Activated naive CD4-positive, alpha-beta T cell treated with anti-CD3 and anti-CD28 coated beads, Interleukin-2, amount 50 U/mL, for 24 hours (primary cell): ENCODE data around the gene GALNT11.
A peak's percentile ranks its signal among the peaks of the same experiment; 100 is the strongest.
"Not testable (repeated sequence)": the region's sequence is repeated elsewhere in the genome, so short reads cannot be mapped to it uniquely, and the experiment has no call there.

Source experiments
- H3K27ac Mint-ChIP-seq: one replicate; pipeline ENCODE4 v1.8.0; 2021; ENCODE audit warnings: mild to moderate bottlenecking, mixed read lengths
- H3K27me3 Mint-ChIP-seq: one replicate; pipeline ENCODE4 v1.8.0; 2021; ENCODE audit warnings: mixed read lengths
- H3K36me3 Mint-ChIP-seq: one replicate; pipeline ENCODE4 v1.8.0; 2021; ENCODE audit warnings: mixed read lengths
- H3K4me1 Mint-ChIP-seq: one replicate; pipeline ENCODE4 v1.8.0; 2021; ENCODE audit warnings: mixed read lengths
- H3K4me3 Mint-ChIP-seq: one replicate; pipeline ENCODE4 v1.8.0; 2021; ENCODE audit warnings: mild to moderate bottlenecking, mixed read lengths
- H3K9me3 Mint-ChIP-seq: one replicate; pipeline ENCODE4 v1.8.0; 2021; ENCODE audit warnings: mixed read lengths

GALNT11 gene

DNA sequence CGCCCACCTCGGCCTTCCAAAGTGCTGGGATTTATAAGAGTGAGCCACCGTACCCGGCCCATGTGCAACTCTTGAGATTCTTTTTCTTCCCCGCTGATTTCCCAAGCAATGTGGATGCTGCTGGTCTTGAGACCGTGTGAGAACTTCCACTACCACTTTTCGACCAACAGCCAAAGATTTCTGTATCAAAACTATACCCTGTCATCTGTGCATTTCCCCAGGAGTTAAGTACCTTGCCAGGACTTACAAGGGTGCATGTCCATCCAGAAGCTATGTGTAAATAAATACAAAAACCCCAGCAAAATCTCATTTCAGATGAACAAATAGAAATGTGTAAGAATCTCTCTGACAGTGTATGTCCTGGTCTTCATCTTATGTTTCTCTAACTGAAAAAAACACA, 9.9 kb upstream of the GALNT11 start:
- H3K36me3 Mint-ChIP-seq = no peaks in the 10 kb centered on the region
- H3K27ac Mint-ChIP-seq = no peak overlapping the region
- H3K4me3 Mint-ChIP-seq = no peak overlapping the region
- H3K9me3 Mint-ChIP-seq = no peaks in the 10 kb centered on the region
- H3K4me1 Mint-ChIP-seq = no peaks in the 10 kb centered on the region
- peaks cover 1% of the 10 kb centered on the region for H3K27me3 Mint-ChIP-seq

DNA sequence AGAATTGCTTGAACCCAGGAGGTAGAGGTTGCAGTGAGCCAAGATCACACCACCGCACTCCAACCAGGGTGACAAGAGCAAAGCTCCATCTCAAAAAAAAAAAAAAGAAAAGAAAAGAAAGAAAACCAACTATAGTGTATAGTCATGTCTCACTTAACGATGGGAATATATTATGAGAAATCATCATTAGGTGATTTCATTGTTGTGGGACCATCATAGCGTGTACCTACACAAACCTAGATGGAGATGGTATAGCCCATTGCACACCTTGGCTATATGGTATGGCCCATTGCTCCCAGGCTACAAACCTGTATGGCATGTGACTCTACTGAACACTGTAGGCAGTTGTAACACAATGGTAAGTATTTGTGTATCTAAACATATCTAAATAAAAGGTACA, 8.5 kb upstream of the GALNT11 start:
- Mint-ChIP-seq H3K4me3 (no peak overlapping the region), H3K27me3 (no peaks in the 10 kb centered on the region), H3K27ac (no peak overlapping the region), H3K9me3 (no peaks in the 10 kb centered on the region), H3K36me3 (no peaks in the 10 kb centered on the region), H3K4me1 (no peaks in the 10 kb centered on the region)

DNA sequence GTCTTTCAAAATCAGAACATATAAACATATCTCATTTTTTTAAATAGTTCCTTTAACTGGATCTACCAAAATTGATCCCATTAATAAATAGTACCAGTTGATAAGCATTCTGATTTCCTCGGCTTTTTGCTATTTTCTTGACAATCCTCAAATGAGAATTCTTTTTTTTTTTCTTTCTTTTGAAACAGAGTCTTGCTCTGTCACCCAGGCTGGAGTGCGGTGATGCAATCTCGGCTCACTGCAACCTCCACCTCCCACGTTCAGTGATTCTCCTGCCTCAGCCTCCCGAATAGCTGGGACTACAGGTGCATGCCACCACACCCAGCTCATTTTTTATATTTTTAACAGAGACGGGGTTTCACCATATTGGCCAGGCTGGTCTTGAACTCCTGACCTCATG, 7.8 kb upstream of the GALNT11 start:
- H3K27me3 Mint-ChIP-seq, H3K4me3 Mint-ChIP-seq, H3K4me1 Mint-ChIP-seq, H3K27ac Mint-ChIP-seq, H3K36me3 Mint-ChIP-seq, H3K9me3 Mint-ChIP-seq: not testable (repeated sequence)

DNA sequence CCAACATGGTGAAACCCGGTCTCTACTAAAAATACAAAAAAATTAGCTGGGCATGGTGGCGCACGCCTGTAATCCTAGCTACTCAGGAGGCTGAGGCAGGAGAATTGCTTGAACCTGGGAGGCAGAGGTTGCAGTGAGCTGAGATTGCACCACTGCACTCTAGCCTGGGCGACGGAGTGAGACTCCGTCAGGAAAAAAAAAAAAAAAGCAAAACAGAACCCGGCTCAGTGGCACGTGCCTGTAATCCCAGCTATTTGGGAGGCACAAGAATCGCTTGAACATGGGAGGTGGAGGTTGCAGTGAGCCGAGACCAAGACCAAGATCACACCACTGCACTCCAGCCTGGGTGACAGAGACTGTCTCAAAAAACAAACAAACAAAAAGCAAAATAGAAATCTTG, 3.7 kb upstream of the GALNT11 start:
- H3K36me3 Mint-ChIP-seq, H3K9me3 Mint-ChIP-seq, H3K27ac Mint-ChIP-seq, H3K27me3 Mint-ChIP-seq, H3K4me3 Mint-ChIP-seq: not testable (repeated sequence)
- H3K4me1 Mint-ChIP-seq = peaks cover 14% of the 10 kb centered on the region

DNA sequence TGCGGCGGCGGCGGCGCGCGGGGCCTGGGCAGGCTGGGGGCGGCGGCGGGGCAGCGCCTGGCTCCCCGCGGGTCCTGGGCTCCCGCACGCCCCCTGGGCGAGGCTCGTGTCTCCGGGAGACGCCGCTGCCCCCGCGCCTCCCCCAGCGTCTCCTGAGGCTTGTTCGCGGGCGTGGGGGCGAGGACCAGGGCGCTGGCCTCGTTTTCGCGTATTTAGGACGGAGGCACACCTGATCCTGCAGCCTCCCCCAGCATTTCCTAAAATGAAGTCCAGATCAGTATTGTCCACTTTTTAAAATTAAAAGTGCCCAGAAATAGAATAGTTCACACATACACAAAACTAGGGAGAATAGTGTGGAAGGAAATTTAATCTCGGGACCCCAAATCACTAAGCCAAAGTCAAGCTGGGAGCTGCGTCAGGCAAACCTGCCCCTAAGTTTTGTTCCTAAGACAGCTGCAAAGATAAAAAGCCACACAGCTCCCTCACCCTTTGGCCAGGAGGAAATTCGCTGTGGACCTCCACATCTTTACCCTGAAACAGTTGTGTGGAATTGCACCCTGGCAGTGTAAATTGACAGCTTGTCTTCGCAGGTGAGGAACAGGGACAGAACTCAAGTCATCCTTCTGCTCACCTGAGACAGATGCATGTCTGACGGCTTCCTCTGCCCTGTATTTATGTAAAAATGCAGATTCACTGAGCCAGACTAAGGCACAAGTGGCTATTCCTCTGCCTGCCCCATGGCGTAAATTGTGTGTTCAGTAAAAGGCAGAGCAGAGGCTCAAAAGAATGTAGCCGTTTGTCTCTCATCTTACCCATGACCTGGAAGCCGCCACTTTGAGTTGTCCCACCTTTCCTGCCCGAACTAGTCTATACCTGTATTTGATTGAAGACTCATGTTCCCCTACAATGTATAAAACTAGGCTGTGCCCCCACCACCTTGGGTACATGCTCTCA, 740 bp downstream of the GALNT11 start:
- H3K9me3 Mint-ChIP-seq = no peaks in the 10 kb centered on the region
- H3K36me3 Mint-ChIP-seq = peaks cover 17% of the 10 kb centered on the region
- peak overlapping the region; percentile 88 for H3K4me3 Mint-ChIP-seq
- H3K27me3 Mint-ChIP-seq = no peaks in the 10 kb centered on the region
- H3K4me1 Mint-ChIP-seq = peaks cover 47% of the 10 kb centered on the region
- peak overlapping the region; percentile 41 for H3K27ac Mint-ChIP-seq

DNA sequence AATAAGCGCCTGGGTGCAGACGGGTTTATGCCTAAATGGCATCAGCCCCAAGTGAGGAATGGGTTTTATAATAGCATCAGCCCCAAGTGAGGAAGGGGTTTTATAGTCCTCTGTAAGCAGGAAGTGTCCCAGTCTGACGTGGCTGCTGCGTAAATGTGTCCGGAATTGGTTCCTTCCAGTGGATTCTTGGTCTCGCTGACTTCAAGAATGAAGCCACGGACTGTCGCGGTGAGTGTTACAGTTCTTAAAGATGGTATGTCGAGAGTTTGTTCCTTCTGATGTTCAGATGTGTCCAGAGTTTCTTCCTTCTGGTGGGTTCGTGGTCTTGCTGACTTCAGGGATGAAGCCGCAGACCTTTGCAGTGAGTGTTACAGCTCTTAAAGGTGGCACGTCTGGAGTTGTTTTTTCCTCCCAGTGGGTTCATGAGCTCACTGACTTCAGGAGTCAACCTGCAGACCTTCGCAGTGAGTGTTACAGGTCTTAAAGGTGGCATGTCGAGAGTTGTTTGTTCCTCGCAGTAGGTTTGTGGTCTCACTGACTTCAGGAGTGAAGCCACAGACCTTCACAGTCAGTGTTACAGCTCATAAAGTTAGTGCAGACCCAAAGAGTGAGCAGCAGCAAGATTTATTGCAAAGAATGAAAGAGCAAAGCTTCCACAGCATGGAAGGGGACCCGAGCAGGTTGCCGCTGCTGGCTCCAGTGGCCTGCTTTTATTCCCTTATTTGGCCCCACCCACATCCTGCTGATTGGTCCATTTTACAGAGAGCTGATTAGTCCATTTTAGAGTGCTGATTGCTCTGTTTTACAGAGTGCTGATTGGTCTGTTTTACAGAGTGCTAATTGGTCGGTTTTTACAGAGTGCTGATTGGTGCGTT, 2.3 kb downstream of the GALNT11 start:
- not testable (repeated sequence) for H3K9me3 Mint-ChIP-seq, H3K27me3 Mint-ChIP-seq
- H3K27ac Mint-ChIP-seq = peak overlapping the region; percentile 30
- H3K36me3 Mint-ChIP-seq = peaks cover 21% of the 10 kb centered on the region
- peak overlapping the region; percentile 40 for H3K4me3 Mint-ChIP-seq
- peaks cover 47% of the 10 kb centered on the region for H3K4me1 Mint-ChIP-seq

DNA sequence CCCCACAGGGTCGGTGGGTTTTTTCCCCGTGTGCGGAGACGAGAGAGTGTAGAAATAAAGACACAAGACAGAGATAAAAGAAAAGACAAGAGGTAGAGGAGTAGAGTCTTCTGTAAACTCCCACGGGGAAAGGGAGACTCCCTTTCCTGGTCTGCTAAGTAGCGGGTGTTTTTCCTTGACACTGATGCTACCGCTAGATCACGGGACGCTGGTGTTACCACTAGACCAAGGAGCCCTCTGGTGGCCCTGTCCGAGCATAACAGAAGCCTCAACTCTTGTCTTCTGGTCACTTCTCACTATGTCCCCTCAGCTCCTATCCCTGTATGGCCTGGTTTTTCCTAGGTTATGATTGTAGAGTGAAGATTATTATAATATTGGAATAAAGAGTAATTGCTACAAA, 4.6 kb downstream of the GALNT11 start:
- not testable (repeated sequence) for H3K4me3 Mint-ChIP-seq, H3K9me3 Mint-ChIP-seq, H3K27me3 Mint-ChIP-seq, H3K27ac Mint-ChIP-seq
- H3K4me1 Mint-ChIP-seq = peaks cover 44% of the 10 kb centered on the region
- peaks cover 26% of the 10 kb centered on the region for H3K36me3 Mint-ChIP-seq

DNA sequence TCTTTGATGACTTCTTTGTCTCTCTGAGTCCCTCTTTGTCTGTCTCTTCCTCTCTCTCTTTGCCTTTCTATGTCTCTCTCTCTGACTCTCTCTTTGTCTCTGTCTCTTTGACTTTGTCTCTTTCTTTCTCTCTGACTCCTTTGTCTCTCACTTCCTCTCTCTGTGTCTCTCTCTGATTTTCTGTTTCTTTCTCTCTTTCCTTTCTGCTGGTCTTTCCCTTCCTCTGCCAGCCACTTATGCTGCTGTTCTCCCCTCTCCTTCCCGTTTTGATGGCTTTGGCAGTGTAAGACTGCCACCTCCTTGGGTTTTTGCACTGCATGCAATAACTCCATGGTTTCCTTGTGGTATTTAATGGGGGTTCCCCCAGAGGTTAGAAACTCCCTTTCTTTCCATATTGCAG, 5.2 kb downstream of the GALNT11 start:
- H3K9me3 Mint-ChIP-seq, H3K4me3 Mint-ChIP-seq, H3K27ac Mint-ChIP-seq, H3K27me3 Mint-ChIP-seq: not testable (repeated sequence)
- Mint-ChIP-seq H3K36me3 (peaks cover 28% of the 10 kb centered on the region), H3K4me1 (peaks cover 42% of the 10 kb centered on the region)

DNA sequence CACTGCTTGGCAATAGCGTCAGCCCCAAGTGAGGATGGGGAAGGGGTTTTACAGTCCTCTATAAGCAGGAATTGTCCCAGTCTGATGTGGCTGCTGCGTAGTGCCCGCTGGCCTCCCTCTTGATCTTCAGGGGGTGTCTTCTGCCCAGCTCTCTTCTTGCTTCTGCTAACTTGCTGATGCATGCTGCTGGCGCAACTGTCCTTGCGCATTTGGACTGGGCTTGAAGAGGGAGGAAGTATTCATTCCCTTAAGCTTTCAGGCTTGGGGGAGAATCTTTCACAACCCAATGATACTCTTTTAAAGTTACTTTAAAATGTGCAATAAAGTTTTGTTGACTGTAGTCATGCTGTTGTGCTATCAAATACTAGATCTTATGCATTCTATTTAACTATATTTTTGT, 10.3 kb downstream of the GALNT11 start:
- Mint-ChIP-seq H3K4me1 (peaks cover 7% of the 10 kb centered on the region), H3K4me3 (no peak overlapping the region), H3K36me3 (peaks cover 41% of the 10 kb centered on the region), H3K9me3 (peaks cover 16% of the 10 kb centered on the region), H3K27me3 (no peaks in the 10 kb centered on the region), H3K27ac (no peak overlapping the region)

DNA sequence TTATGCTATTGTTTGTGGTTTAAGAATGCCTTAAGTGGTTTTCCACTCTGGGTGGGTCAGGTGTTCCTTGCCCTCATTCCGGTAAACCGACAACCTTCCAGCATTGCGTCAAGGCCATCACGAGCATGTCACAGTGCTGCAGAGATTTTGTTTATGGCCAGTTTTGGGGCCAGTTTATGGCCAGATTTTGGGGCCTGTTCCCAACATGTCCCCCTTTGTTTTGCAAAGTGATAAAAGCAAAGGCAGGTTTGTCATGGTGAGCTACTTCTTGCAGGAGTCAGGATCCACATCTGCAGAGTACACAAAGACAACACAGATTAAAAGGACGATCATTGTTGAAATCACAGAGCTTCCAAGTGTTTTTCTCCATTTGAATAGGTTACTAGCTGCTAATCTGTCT, 12.9 kb downstream of the GALNT11 start:
- Mint-ChIP-seq H3K36me3 (peaks cover 47% of the 10 kb centered on the region), H3K9me3 (peaks cover 16% of the 10 kb centered on the region)

DNA sequence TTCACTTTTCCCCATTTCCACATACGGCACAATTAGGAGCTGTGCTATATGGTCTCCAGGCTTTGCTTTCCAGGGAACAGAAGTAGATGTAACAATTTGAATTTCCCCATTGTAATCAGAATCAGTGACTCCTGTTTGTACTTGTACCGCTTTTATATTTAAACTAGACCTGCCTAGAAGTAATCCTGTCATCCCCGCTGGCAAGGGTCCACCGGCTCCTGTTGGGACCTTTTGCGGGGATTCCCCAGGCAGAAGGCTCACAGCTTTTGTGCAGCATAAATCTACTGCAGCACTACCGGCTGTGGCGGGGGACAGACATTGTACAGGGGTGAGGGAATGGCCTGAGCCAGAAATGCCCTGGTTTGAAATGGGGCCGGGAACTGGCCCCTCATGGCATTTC, 17.6 kb downstream of the GALNT11 start:
- Mint-ChIP-seq H3K4me1 (peaks cover 26% of the 10 kb centered on the region), H3K36me3 (peaks cover 53% of the 10 kb centered on the region), H3K9me3 (peaks cover 23% of the 10 kb centered on the region)
- H3K27me3 Mint-ChIP-seq, H3K4me3 Mint-ChIP-seq, H3K27ac Mint-ChIP-seq: not testable (repeated sequence)

More for the DNA sequence above, 12.9 kb downstream of the GALNT11 start:
- H3K4me1 Mint-ChIP-seq = peaks cover 11% of the 10 kb centered on the region
- not testable (repeated sequence) for H3K27ac Mint-ChIP-seq, H3K4me3 Mint-ChIP-seq, H3K27me3 Mint-ChIP-seq

DNA sequence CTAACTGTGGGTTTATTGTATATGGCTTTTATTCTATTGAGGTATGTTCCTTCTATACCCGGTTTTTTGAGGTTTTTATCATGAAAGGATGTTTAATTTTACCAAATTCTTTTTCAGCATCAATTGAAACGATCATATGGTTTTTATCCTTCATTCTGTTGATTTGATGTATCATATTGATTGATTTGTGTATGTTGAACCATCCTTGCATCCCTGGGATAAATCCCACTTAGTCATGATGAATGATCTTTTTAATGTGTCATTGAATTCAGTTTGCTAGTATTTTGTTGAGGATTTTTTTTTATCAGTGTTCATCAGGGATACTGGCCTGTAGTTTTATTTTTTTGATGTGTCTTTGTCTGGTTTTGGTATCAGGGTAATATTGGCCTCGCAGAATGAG, 19.4 kb downstream of the GALNT11 start:
- H3K4me3 Mint-ChIP-seq, H3K27ac Mint-ChIP-seq, H3K27me3 Mint-ChIP-seq: not testable (repeated sequence)
- H3K4me1 Mint-ChIP-seq = peaks cover 35% of the 10 kb centered on the region
- peaks cover 23% of the 10 kb centered on the region for H3K9me3 Mint-ChIP-seq
- peaks cover 47% of the 10 kb centered on the region for H3K36me3 Mint-ChIP-seq

DNA sequence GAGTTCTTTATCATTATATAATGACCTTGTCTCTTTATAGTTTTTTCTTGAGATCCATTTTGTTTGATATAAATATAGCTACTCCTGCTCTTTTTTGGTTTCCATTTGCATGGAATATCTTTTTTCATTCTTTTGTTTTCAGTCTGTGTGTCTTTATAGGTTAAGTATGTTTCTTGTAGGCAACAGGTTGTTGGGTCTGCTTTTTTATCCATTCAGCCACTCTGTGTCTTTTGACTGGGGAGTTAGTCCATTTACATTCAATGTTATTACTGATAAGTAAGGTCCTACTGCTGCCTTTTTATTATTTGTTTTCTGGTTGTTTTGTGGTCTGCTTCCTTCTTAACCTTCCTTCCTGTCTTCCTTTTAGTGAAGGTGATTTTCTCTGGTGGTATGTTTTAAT, 21.1 kb downstream of the GALNT11 start:
- Mint-ChIP-seq H3K36me3 (peaks cover 41% of the 10 kb centered on the region), H3K9me3 (peaks cover 19% of the 10 kb centered on the region), H3K4me1 (peaks cover 37% of the 10 kb centered on the region), H3K27me3 (no peaks in the 10 kb centered on the region), H3K27ac (peak overlapping the region; percentile 31), H3K4me3 (no peak overlapping the region)

DNA sequence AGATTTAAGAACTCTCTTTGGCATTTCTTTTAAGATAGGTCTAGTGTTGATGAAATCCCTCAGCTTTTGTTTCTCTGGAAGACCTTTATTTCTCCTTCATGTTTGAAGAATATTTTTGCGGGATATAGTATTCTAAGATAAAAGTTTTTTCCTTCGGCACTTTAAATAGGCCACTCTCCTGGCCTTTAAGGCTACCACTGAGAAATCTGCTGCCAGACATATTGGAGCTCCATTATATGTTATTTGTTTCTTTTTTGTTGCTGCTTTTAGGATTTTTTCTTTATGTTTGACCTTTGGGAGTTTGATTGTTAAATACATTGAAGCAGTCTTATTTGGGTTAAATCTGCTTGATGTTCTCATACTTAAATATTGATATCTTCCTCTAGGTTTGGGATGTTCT, 22.6 kb downstream of the GALNT11 start:
- Mint-ChIP-seq H3K36me3 (peaks cover 38% of the 10 kb centered on the region), H3K4me3 (no peak overlapping the region), H3K4me1 (peaks cover 42% of the 10 kb centered on the region), H3K27me3 (no peaks in the 10 kb centered on the region), H3K27ac (no peak overlapping the region), H3K9me3 (peaks cover 19% of the 10 kb centered on the region)

DNA sequence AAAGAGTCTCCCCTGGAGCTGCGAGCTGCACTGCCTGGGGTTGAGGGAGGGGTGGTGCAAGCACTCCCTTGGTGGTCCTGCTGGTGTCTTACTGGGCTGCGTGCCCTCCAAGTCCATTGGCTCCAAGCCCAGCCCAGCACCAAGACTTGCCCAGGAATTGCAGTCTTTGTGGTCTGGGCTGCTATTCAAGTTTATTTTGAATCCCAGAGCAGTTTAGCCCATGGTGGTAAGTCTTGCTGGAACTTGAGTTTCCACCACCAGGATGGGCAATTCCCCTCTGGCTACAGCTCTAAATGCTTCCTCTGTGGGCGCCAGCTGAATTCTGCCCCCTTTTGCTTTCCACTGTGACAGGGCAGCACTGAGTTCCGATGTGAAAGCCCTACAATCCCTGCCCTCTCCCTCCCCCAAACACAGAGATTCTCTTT, 25.1 kb downstream of the GALNT11 start:
- Mint-ChIP-seq H3K36me3 (peaks cover 21% of the 10 kb centered on the region), H3K4me1 (peaks cover 41% of the 10 kb centered on the region), H3K4me3 (no peak overlapping the region), H3K9me3 (peaks cover 11% of the 10 kb centered on the region), H3K27me3 (no peaks in the 10 kb centered on the region), H3K27ac (no peak overlapping the region)

DNA sequence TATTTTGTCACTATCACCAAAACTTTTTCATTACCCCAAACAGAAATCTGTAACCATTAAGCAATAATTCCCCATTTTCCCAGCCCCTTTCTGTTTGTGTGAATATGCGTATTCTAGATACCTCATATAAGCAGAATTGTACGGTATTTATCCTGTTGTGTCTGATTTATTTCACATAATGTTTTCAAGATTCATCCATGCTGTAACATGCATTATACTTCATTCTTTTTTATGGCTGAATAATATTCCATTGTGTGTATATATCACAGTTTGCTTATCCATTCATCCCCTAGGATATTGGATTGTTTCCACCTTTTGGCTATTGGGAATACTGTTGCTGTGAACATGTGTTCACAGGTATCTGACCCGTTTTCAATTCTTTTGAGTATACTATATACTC, 26.5 kb downstream of the GALNT11 start:
- H3K4me1 Mint-ChIP-seq = peaks cover 29% of the 10 kb centered on the region
- H3K36me3 Mint-ChIP-seq = peaks cover 13% of the 10 kb centered on the region
- H3K4me3 Mint-ChIP-seq = no peak overlapping the region
- H3K27me3 Mint-ChIP-seq = no peaks in the 10 kb centered on the region
- H3K9me3 Mint-ChIP-seq = no peaks in the 10 kb centered on the region
- no peak overlapping the region for H3K27ac Mint-ChIP-seq
